BLaER1 treated with 17β-estradiol and CSF1 and Interleukin-3, amounts not matched to agents 10 nM and 100 nM (cell line): ENCODE measurements around the gene CNOT6L.

ENCODE experiments used
- H3K27ac ChIP-seq, 11 experiments: shearing (Covaris generic); formaldehyde crosslinking; 2 replicates each; pipeline ENCODE4 v1.8.1; 2022
- H3K27me3 ChIP-seq, 11 experiments: shearing (Covaris generic); formaldehyde crosslinking; 2 replicates each; pipeline ENCODE4 v1.8.1; 2022
- H3K36me3 ChIP-seq, 11 experiments: shearing (Covaris generic); formaldehyde crosslinking; 2 replicates each; pipeline ENCODE4 v1.8.1; 2022
- H3K4me1 ChIP-seq, 10 experiments: shearing (Covaris generic); formaldehyde crosslinking; 2 replicates each; pipeline ENCODE4 v1.8.1; 2022
- H3K4me2 ChIP-seq, 11 experiments: shearing (Covaris generic); formaldehyde crosslinking; 2 replicates each; pipeline ENCODE4 v1.8.1; 2022
- H3K4me3 ChIP-seq, 10 experiments: shearing (Covaris generic); formaldehyde crosslinking; 2 replicates each; pipeline ENCODE4 v1.8.1; 2022
- H3K9ac ChIP-seq, 11 experiments: shearing (Covaris generic); formaldehyde crosslinking; 2 replicates each; pipeline ENCODE4 v1.8.1; 2022
- H3K9me3 ChIP-seq, 11 experiments: shearing (Covaris generic); formaldehyde crosslinking; replicated peaks in 1 of 11; 2 replicates each; pipeline ENCODE4 v1.8.1; 2022
- H4K20me1 ChIP-seq, 11 experiments: shearing (Covaris generic); formaldehyde crosslinking; 2 replicates each; pipeline ENCODE4 v1.8.1; 2022
- Cebpa-rat ChIP-seq, 11 experiments: shearing (Covaris generic); IDR thresholded peaks; 2 replicates each; pipeline ENCODE4 v1.8.1; 2022

Gene CNOT6L

GRCh38 chr4:77817304-77818072 is 1.7 kb downstream of the CNOT6L start:
- no peak for TF ChIP-seq Cebpa-rat (IDR thresholded peaks at IDR 0.05)
- H3K4me3 ChIP-seq = peak overlapping the region; percentile 78 to 95 (median 90)
- H3K27ac ChIP-seq = peak overlapping the region in 9 of 11 experiments; percentile 89 to 96 (median 93); a peak in 15 of 22 replicates
- H3K27me3 ChIP-seq = no peaks in the 10 kb centered on the region
- peak overlapping the region; percentile 72 to 95 (median 87) for H3K4me2 ChIP-seq
- peak overlapping the region; percentile 93 to 97 (median 95); a peak in 21 of 22 replicates for H3K9ac ChIP-seq
- H3K36me3 ChIP-seq = peaks cover 0 to 5% (median 0%) of the 10 kb centered on the region in 11 experiments; a peak in 2 of 22 replicates
- H3K9me3 ChIP-seq = peaks cover 0 to 8% (median 0%) of the 10 kb centered on the region in 11 experiments; a peak in 7 of 22 replicates
- H3K4me1 ChIP-seq = peaks cover 28 to 51% (median 37%) of the 10 kb centered on the region in 10 experiments
- H4K20me1 ChIP-seq = peaks cover 13 to 57% (median 31%) of the 10 kb centered on the region in 11 experiments; a peak in 18 of 22 replicates

GRCh38 chr4:77816546-77816945 is 2.6 kb downstream of the CNOT6L start:
- Histone ChIP-seq H3K9ac (no peak overlapping the region), H3K36me3 (peaks cover 0 to 11% (median 0%) of the 10 kb centered on the region in 11 experiments; a peak in 5 of 22 replicates), H4K20me1 (peaks cover 15 to 66% (median 37%) of the 10 kb centered on the region in 11 experiments; a peak in 18 of 22 replicates), H3K27ac (no peak overlapping the region), H3K9me3 (peaks cover 0 to 10% (median 0%) of the 10 kb centered on the region in 11 experiments; a peak in 8 of 22 replicates), H3K27me3 (no peaks in the 10 kb centered on the region), H3K4me1 (peaks cover 20 to 48% (median 31%) of the 10 kb centered on the region in 10 experiments), H3K4me3 (no peak overlapping the region), H3K4me2 (peak overlapping the region in 2 of 11 experiments; percentile 25 to 35; a peak in 2 of 22 replicates)
- TF ChIP-seq Cebpa-rat (IDR thresholded peaks at IDR 0.05) = no peak

GRCh38 chr4:77815636-77816035 is 3.5 kb downstream of the CNOT6L start:
- H3K4me2 ChIP-seq = peak overlapping the region in 10 of 11 experiments; percentile 4 to 57 (median 17); a peak in 9 of 22 replicates
- H3K27ac ChIP-seq = no peak overlapping the region
- peaks cover 12 to 40% (median 22%) of the 10 kb centered on the region in 10 experiments for H3K4me1 ChIP-seq
- H3K9ac ChIP-seq = no peak overlapping the region
- no peak for TF ChIP-seq Cebpa-rat (IDR thresholded peaks at IDR 0.05)
- no peak overlapping the region for H3K4me3 ChIP-seq
- peaks cover 0 to 20% (median 8%) of the 10 kb centered on the region in 11 experiments; a peak in 14 of 22 replicates for H3K36me3 ChIP-seq
- peaks cover 0 to 10% (median 0%) of the 10 kb centered on the region in 11 experiments; a peak in 8 of 22 replicates for H3K9me3 ChIP-seq
- no peaks in the 10 kb centered on the region for H3K27me3 ChIP-seq
- peaks cover 20 to 75% (median 46%) of the 10 kb centered on the region in 11 experiments; a peak in 19 of 22 replicates for H4K20me1 ChIP-seq

GRCh38 chr4:77805840-77806239 is 13.3 kb downstream of the CNOT6L start:
- no peak overlapping the region for H3K4me3 ChIP-seq
- no peak overlapping the region for H3K9ac ChIP-seq
- peaks cover 4 to 23% (median 12%) of the 10 kb centered on the region in 11 experiments; a peak in 13 of 22 replicates for H3K36me3 ChIP-seq
- no peaks in the 10 kb centered on the region for H3K27me3 ChIP-seq
- peaks cover 8 to 21% (median 13%) of the 10 kb centered on the region in 10 experiments; a peak in 19 of 20 replicates for H3K4me1 ChIP-seq
- no peak overlapping the region for H3K27ac ChIP-seq
- peak overlapping the region in 1 of 11 experiments; percentile 31; a peak in 1 of 22 replicates for H3K4me2 ChIP-seq
- TF ChIP-seq Cebpa-rat (IDR thresholded peaks at IDR 0.05) = no peak
- peaks cover 6 to 99% (median 30%) of the 10 kb centered on the region in 11 experiments; a peak in 14 of 22 replicates for H4K20me1 ChIP-seq
- H3K9me3 ChIP-seq = no peaks in the 10 kb centered on the region

GRCh38 chr4:77804471-77804870 is 14.7 kb downstream of the CNOT6L start:
- H3K9me3 ChIP-seq = peaks cover 0 to 7% (median 2%) of the 10 kb centered on the region in 11 experiments; a peak in 5 of 22 replicates
- H3K4me1 ChIP-seq = peaks cover 8 to 28% (median 15%) of the 10 kb centered on the region in 10 experiments; a peak in 19 of 20 replicates
- no peak overlapping the region for H3K27ac ChIP-seq
- no peaks in the 10 kb centered on the region for H3K27me3 ChIP-seq
- TF ChIP-seq Cebpa-rat (IDR thresholded peaks at IDR 0.05) = no peak
- H3K4me3 ChIP-seq = no peak overlapping the region
- no peak overlapping the region for H3K4me2 ChIP-seq
- H3K36me3 ChIP-seq = peaks cover 0 to 19% (median 10%) of the 10 kb centered on the region in 11 experiments; a peak in 9 of 22 replicates
- H3K9ac ChIP-seq = no peak overlapping the region
- peaks cover 4 to 99% (median 28%) of the 10 kb centered on the region in 11 experiments; a peak in 13 of 22 replicates for H4K20me1 ChIP-seq

- H3K36me3 ChIP-seq = peaks cover 9 to 32% (median 19%) of the 10 kb centered on the region in 11 experiments; a peak in 16 of 22 replicates
- no peak overlapping the region for H3K9ac ChIP-seq
- H4K20me1 ChIP-seq = peaks cover 4 to 96% (median 27%) of the 10 kb centered on the region in 11 experiments; a peak in 12 of 22 replicates
- no peak overlapping the region for H3K4me2 ChIP-seq
- no peak overlapping the region for H3K4me3 ChIP-seq
- no peak for TF ChIP-seq Cebpa-rat (IDR thresholded peaks at IDR 0.05)
- H3K27me3 ChIP-seq = no peaks in the 10 kb centered on the region
- H3K4me1 ChIP-seq = peaks cover 8 to 28% (median 15%) of the 10 kb centered on the region in 10 experiments; a peak in 19 of 20 replicates
- no peak overlapping the region for H3K27ac ChIP-seq
- peaks cover 0 to 25% (median 18%) of the 10 kb centered on the region in 11 experiments; a peak in 19 of 22 replicates for H3K9me3 ChIP-seq
These were observed 16.8 kb downstream of the CNOT6L start for GRCh38 chr4:77802402-77802801.

- Histone ChIP-seq H3K36me3 (peaks cover 20 to 41% (median 25%) of the 10 kb centered on the region in 11 experiments), H3K27me3 (no peaks in the 10 kb centered on the region), H3K4me1 (peaks cover 8 to 27% (median 15%) of the 10 kb centered on the region in 10 experiments; a peak in 19 of 20 replicates), H4K20me1 (peaks cover 0 to 87% (median 23%) of the 10 kb centered on the region in 11 experiments; a peak in 12 of 22 replicates), H3K9ac (no peak overlapping the region), H3K9me3 (peaks cover 9 to 37% (median 30%) of the 10 kb centered on the region in 11 experiments), H3K27ac (peak overlapping the region in 2 of 11 experiments; percentile 33 to 37; a peak in 2 of 22 replicates), H3K4me2 (peak overlapping the region; percentile 19 to 62 (median 47)), H3K4me3 (no peak overlapping the region)
- TF ChIP-seq Cebpa-rat (IDR thresholded peaks at IDR 0.05) = no peak
These were observed 17.9 kb downstream of the CNOT6L start for GRCh38 chr4:77801260-77801608.

- Histone ChIP-seq H3K9ac (no peak overlapping the region), H4K20me1 (peaks cover 0 to 82% (median 23%) of the 10 kb centered on the region in 11 experiments; a peak in 12 of 22 replicates), H3K4me3 (no peak overlapping the region), H3K27me3 (no peaks in the 10 kb centered on the region), H3K27ac (peak overlapping the region in 2 of 11 experiments; percentile 33 to 37; a peak in 3 of 22 replicates), H3K36me3 (peaks cover 25 to 47% (median 30%) of the 10 kb centered on the region in 11 experiments), H3K4me2 (peak overlapping the region; percentile 19 to 62 (median 47)), H3K9me3 (peaks cover 15 to 43% (median 35%) of the 10 kb centered on the region in 11 experiments), H3K4me1 (peaks cover 8 to 22% (median 14%) of the 10 kb centered on the region in 10 experiments; a peak in 19 of 20 replicates)
- no peak for TF ChIP-seq Cebpa-rat (IDR thresholded peaks at IDR 0.05)
These were observed 18.5 kb downstream of the CNOT6L start for GRCh38 chr4:77800483-77801259.
